Pulmonary artery endothelial cell (primary cell): ENCODE measurements around the gene OPA3. TPM values are rescaled to one million over a fixed set of nuclear protein-coding genes. Genes with fewer than 3 reads are reported as not detected.
A peak's percentile ranks its signal among the peaks of the same experiment; 100 is the strongest.

Experiments used
- DNase-seq: peaks from one replicate; pipeline ENCODE4 v3.0.0-alpha.2; 2011; ENCODE audit warnings: low read depth, low spot score
- total RNA-seq: library from RNA; depleted of rRNA; stranded (reverse); fragments of >200 nt; gene quantifications from 2 replicates; pipeline ENCODE4 v1.2.3, GENCODE V29; 2014

The OPA3 gene
- total RNA-seq, 1 donor from 2014 or later: 6.0 TPM

- no peak for DNase-seq
These were observed 79.2 kb downstream of the OPA3 start for GRCh38 chr19:45505151-45505995.

DNA sequence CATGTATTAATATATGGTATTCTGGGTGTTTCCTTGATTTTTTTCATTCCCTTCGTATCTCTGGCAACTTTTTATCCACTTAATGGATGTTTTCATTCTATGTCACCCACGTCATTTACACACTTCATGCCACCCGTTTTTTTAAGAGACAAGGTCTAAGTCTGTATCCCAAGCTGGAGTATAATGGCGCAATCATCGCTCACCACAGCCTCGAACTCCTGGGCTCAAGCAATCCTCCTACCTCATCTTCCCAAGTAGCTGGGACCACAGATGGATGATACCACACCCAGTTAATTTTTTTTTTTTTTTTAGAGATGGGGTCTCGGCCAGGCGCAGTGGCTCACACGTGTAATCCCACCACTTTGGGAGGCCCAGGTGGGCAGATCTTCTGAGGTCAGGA lies 80.7 kb downstream of the OPA3 start:
- no peak for DNase-seq

DNA sequence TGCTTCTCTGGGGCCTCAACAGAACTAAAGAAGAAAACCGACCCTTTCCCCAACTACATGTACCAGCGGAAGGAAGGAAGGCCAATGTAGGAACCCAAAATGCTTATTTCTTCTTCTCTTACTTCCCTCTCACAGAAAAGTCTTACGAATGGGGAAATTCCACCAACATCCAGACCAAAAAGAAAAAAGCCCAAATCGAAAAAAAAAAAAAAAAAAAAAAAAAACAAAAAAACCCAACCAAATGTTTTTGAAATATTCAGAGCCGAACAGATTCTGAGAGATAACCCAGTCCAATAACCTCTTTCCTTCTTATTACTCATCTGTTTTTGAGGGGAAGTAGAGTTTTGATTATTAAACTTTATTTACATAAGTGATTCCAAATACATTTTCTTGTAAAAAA lies 82.5 kb downstream of the OPA3 start:
- DNase-seq: no peak

GRCh38 chr19:45501730-45502014 lies 82.9 kb downstream of the OPA3 start:
- DNase-seq: no peak

GRCh38 chr19:45500918-45501729 lies 83.5 kb downstream of the OPA3 start:
- no peak for DNase-seq

DNA sequence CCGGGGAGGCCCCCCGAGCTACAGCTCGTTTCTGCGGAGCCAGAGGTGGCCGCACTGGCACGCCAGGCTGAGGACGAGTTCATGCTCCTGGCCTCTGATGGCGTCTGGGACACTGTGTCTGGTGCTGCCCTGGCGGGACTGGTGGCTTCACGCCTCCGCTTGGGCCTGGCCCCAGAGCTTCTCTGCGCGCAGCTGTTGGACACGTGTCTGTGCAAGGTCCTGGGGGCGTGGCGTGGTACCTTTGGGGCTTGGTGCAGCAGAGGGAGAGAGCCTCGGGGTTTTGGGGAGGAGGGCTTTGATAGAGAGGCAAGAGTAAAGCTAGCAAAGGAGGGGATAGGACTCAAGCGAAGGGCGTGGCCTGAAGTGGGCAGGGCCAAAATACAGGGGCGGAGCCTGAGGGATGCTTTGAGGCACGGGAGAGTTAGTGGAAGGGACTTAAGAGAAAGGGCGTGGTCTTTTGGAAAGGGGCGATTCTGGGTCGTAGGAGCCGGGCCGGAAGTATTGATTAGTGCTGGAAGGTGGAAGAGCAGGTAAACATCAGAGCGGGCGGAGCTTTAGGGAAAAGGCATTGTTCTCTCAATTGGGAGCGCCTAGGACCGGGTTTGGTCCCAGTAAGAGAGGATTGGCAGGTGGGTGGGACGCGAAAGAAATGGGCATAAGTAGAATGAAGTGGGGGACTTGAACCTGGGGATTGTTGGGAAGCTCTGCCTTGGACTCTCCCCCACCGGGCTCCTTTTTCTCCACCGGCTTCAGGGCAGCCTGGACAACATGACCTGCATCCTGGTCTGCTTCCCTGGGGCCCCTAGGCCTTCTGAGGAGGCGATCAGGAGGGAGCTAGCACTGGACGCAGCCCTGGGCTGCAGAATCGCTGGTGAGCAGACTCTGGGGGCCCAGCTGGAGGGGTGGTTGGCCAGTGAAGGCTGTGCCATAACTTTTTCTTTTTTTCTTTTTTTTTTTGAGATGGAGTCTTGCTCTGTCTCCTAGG lies 85.1 kb downstream of the OPA3 start:
- no peak for DNase-seq

- DNase-seq: no peak
These were observed 86.0 kb downstream of the OPA3 start, which contains the start of gene PPM1N for GRCh38 chr19:45498411-45499195. PPM1N (plus strand) TSS chr19:45498443; CDS start chr19:45498473, 30 bp downstream.

GRCh38 chr19:45497791-45498190 lies 86.8 kb downstream of the OPA3 start:
- no peak for DNase-seq

- no peak for DNase-seq
These were observed 88.2 kb downstream of the OPA3 start for GRCh38 chr19:45496349-45496953.

DNA sequence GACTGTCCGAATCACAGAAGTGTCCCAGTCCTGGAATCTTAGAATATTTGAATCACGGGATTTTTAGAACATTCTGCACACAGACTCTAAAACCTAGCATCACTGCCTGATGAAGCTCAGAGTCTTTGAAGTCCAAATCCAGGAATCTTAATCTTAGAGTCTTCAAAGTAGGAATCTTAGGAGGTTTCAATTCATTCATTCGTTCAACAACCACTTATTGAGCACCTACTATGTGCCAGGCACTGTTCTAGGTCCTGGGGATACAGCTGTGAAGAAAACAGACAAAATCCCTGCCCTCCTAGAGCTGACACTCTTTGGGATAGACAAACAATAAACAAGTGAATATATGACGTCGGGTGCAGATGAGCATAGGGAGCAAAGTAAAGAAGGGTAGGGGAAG lies 89.4 kb downstream of the OPA3 start:
- DNase-seq: no peak

DNA sequence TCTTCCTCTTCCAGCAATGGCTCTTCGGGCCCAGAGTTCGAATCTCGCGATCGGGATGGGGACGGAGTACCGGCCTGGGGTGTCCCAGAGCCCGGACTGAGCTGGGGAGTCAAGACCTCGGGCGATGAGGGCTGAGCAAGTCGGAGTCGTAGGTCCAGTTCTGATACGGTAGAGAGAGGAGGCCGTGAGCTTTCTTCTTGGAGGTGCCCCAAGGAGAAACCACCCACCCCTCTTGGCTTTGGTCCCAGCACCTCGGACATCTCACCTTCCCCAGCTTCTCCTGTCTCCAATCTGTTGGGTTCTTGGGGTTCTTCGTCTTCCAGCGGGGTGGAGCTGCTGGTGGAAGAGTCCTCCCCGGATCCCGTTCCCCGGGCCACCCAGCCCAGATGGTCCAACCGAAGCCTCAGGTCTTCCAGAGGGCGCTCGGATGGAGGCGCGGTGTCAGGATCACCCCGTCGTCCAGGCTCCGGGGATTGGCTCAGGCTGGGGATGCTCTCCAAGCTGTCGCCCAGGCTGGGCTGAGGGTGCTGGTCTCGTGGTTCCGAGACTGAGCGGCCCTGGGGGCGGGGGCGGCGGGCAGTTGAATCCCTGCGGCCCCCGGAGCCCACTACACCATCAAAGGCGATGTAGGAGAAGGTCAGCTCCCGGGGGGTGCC lies 90.2 kb downstream of the OPA3 start:
- DNase-seq: no peak

DNA sequence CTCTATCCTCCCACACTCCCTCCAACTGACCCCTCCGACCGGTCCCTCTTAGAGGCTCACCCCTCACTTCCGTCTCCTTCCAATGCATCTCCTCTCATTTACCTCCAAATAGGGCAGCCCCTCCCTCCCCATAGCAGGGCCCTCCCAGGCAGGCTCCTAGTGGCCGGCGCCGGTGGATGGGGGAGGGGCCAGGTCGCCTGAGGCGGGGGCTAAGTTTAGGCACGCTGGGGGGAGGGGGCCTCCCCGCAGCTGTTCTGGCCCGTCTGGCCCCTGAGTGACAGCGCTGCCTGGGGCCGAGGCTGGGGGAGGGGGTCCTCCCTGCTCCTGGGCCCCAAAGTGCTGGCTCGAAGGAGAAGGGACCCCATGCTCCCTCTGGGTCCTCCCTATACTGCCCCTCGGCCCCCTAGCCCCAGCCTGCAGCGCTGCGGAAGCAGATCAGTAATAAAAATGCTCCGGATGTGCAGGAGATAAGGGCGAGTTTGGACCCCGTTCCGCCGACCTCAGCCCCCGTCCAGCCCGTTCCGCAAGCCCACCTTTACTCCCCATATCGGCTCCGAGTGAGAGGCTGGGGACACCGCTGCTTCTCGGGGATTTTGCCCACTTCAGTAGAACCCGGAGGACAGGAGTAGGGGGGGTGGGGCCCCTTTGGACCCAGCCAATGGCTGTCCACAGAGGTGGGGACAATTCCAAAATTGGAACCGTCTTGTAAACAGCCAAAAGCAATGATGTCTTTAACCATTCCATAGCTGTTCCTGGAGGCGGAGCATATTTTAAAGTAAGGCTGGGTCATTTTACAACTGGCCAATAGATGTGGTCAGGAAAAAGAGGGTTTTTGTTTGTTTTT lies 91.8 kb downstream of the OPA3 start:
- no peak for DNase-seq

DNA sequence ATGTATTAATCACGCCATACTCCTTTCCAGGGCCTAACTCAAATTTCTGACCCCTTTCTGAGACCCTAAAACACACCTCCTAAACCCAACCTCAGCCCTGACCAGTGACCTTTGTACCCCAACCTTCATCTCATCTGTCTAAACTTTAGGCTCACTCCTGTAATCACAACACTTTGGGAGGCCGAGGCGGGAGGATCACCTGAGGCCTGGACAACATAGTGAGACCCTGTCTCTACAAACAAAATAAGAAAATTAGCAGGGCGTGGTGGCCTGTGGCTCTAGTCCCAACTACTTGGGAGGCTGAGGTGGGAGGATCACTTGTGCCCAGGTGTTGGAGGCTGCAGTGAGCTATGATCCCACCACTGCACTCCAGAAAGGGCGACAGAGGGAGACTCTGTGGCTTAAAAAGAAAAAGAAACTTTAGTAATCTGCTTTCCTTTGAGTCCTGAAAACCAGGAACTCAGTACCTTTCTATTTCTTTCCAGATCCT lies 92.4 kb downstream of the OPA3 start:
- DNase-seq: no peak

- no peak for DNase-seq
These were observed 95.3 kb downstream of the OPA3 start for GRCh38 chr19:45489216-45489855.

GRCh38 chr19:45488708-45489107 lies 95.9 kb downstream of the OPA3 start:
- no peak for DNase-seq

DNA sequence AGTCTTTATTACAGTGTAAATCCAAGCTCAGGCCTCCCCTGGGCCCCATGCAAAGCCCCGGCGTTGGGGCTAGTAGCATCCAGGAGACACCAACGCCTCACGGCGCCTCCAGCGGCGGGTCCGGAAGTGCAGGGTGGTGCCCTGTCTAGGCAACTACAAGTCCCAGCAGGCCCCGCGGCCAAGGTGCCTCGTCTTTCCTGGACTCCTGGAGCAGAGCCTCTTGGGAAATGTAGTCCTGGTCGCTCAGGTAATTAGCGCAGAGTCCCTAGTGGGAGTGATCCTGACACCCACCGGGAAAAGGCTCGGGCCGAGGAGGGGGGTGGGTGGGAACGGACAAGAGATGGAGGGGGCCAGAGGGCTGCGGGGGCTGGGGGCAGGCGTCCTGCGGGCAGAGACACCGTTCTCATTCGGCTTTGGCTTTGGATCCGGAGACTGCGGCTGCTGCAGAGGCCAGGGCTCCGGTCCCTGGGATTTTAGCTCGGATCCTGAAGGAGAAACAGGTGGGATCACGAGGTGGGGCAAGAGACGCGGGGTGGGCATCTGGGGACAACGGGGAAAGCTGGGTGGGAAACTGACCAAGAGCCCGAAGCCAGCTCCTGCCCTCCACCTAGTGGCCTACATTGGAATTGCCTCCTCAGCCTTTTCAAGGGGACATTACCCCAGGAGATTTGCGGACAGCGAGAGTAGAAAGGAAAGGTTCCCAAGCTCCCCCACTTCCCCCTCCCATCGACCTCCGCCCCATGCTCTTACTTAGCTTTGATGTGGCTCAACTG lies 99.1 kb downstream of the OPA3 start:
- DNase-seq: peak; percentile 84

- no peak for DNase-seq
These were observed 100.2 kb downstream of the OPA3 start for GRCh38 chr19:45484273-45484945.
